Activated CD4-positive, alpha-beta memory T cell treated with anti-CD3 and anti-CD28 coated beads, Interleukin-2, amount 10 ng/mL, durations not matched to agents 7 days and 5 days (primary cell): ENCODE data around the gene TGFBR3L. TPM values are rescaled to one million over a fixed set of nuclear protein-coding genes. Genes with fewer than 3 reads are reported as not detected.
A peak's percentile ranks its signal among the peaks of the same experiment; 100 is the strongest.
"Not testable (repeated sequence)": the region's sequence is repeated elsewhere in the genome, so short reads cannot be mapped to it uniquely, and the experiment has no call there.

Experiments
- CTCF ChIA-PET: fragments of 350-600 bp; sonication (Branson Sonifier 250); formaldehyde crosslinking; loops from one replicate; lab custom pipeline; 2021; ENCODE audit warnings: antibody characterized with exemption, inconsistent platforms; lab: Charles Lee
- POLR2A ChIA-PET: fragments of 350-600 bp; sonication (Branson Sonifier 250); formaldehyde crosslinking; loops from one replicate; lab custom pipeline; 2021; ENCODE audit warnings: antibody characterized with exemption; lab: Charles Lee
- DNase-seq: peaks from one replicate; pipeline ENCODE4 v3.0.0-alpha.2; 2020
- H3K27ac Mint-ChIP-seq: one replicate; pipeline ENCODE4 v1.8.0; 2021; ENCODE audit warnings: mild to moderate bottlenecking, mixed read lengths
- H3K27me3 Mint-ChIP-seq: one replicate; pipeline ENCODE4 v1.8.0; 2021; ENCODE audit warnings: mixed read lengths
- H3K36me3 Mint-ChIP-seq: one replicate; pipeline ENCODE4 v1.8.0; 2021; ENCODE audit warnings: low read depth, mixed read lengths
- H3K4me1 Mint-ChIP-seq: one replicate; pipeline ENCODE4 v1.8.0; 2021; ENCODE audit warnings: mixed read lengths
- H3K4me3 Mint-ChIP-seq: one replicate; pipeline ENCODE4 v1.8.0; 2021; ENCODE audit warnings: mild to moderate bottlenecking, mixed read lengths
- H3K9me3 Mint-ChIP-seq: one replicate; pipeline ENCODE4 v1.8.0; 2021; ENCODE audit warnings: mixed read lengths
- total RNA-seq, 2 experiments: library from RNA; stranded (reverse); gene quantifications; one replicate each; pipeline ENCODE4 v1.2.3, GENCODE V29; 2021

Gene TGFBR3L
- total RNA-seq, 2 experiments from 2014 or later: 4.2 to 4.6 TPM

- H3K27ac Mint-ChIP-seq: peak overlapping the region; percentile 85
- H3K4me3 Mint-ChIP-seq: peak overlapping the region; percentile 83
- POLR2A ChIA-PET: interaction anchor here (0.7 to 2.9 kb wide), 17 partner anchors 8 to 564 kb away, joined by 3 to 26 read pairs (median 4); partner anchors contain the start of genes CERS4, CTXN1, ELAVL1 and MAP2K7
- no peaks in the 10 kb centered on the region for H3K9me3 Mint-ChIP-seq
- peak; percentile 88 for DNase-seq
- CTCF ChIA-PET: interaction anchor here (0.6 to 3.1 kb wide), 44 partner anchors 8 to 412 kb away, joined by 3 to 49 read pairs (median 4); partner anchors contain the start of genes CCL25, ELAVL1, MAP2K7 and SNAPC2
- H3K27me3 Mint-ChIP-seq: no peaks in the 10 kb centered on the region
- peaks cover 9% of the 10 kb centered on the region for H3K36me3 Mint-ChIP-seq
- H3K4me1 Mint-ChIP-seq: peaks cover 37% of the 10 kb centered on the region
Observed at GRCh38 chr19:7944177-7944761, 29.6 kb downstream of the TGFBR3L start.

DNA sequence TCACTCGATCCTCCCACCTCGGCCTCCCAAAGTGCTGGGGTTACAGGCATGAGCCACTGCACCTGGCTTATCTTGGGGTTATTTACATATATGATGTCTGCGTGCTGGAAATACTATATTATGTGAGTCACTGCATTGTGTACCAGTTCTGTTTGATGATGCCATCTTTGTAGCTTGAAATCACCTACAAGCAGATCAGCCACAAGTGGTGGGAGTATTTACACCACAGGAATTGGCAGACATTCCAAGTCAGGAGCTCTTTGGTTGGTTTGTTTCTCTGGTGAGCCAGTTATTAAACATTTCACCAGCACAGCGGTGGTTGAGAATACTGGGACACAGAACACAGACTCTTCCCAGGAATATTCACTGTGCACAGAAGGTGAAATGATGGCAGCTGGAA is 33.3 kb downstream of the TGFBR3L start:
- Mint-ChIP-seq H3K27me3 (no peaks in the 10 kb centered on the region), H3K27ac (no peak overlapping the region), H3K36me3 (no peaks in the 10 kb centered on the region), H3K4me1 (peaks cover 16% of the 10 kb centered on the region), H3K9me3 (no peaks in the 10 kb centered on the region), H3K4me3 (no peak overlapping the region)
- POLR2A ChIA-PET: no interaction called here
- CTCF ChIA-PET: no interaction called here
- DNase-seq: no peak

GRCh38 chr19:7953060-7953459 is 38.4 kb downstream of the TGFBR3L start:
- no peaks in the 10 kb centered on the region for H3K36me3 Mint-ChIP-seq
- DNase-seq: no peak
- ChIA-PET POLR2A (interaction anchor here (1.2 to 1.5 kb wide), 2 partner anchors 9 to 368 kb away, joined by 3 read pairs; no protein-coding TSS in a partner anchor), CTCF (no interaction called here)
- H3K27ac Mint-ChIP-seq: no peak overlapping the region
- H3K9me3 Mint-ChIP-seq: no peaks in the 10 kb centered on the region
- H3K27me3 Mint-ChIP-seq: no peaks in the 10 kb centered on the region
- H3K4me3 Mint-ChIP-seq: no peak overlapping the region
- H3K4me1 Mint-ChIP-seq: no peaks in the 10 kb centered on the region

DNA sequence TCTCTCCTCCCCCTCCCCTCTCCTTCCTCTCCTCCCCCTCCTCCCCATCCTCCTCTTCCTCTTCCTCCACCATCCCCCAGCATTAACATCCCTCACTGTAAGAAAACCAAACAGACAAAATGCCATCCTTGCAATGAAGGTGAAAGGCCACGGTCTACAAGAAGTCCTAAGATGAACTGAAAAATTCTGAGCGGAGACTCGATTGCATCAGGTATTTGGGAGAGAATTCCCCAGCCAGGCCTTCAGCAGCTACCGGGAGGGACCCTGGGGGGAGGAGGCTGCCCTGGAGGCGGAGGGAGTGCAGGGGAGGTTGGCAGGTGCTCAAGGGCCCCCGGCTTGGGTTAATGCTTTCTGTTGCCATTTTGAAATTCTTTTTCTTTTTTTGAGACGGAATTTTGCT is 38.9 kb downstream of the TGFBR3L start:
- no peak for DNase-seq
- POLR2A ChIA-PET: interaction anchor here (1.5 kb wide), 1 partner anchor 367 kb away, joined by 3 read pairs; no protein-coding TSS in a partner anchor

DNA sequence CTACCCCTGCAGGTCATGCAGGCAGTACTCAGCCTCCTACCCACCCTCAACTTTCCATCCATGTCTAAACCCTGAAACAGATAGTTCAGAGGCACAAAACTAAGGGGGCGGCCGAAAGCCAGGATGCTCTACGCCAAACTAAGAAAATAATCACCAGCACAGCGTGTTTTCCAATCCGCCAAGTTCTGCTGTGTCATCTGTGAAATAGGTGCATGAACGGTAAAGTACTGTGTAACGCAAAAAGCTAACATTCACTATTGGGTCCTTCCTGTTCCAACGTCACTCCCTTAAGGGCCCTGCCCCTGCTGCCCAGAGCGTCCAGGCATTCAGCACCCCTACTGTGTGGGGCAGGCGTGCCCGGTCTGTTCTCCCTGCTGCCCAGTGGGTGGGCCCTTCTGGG is 41.1 kb downstream of the TGFBR3L start:
- H3K4me3 Mint-ChIP-seq: no peak overlapping the region
- H3K27me3 Mint-ChIP-seq: no peaks in the 10 kb centered on the region
- CTCF ChIA-PET: no interaction called here
- no peaks in the 10 kb centered on the region for H3K4me1 Mint-ChIP-seq
- no peak for DNase-seq
- peaks cover under 1% of the 10 kb centered on the region for H3K36me3 Mint-ChIP-seq
- no peaks in the 10 kb centered on the region for H3K9me3 Mint-ChIP-seq
- POLR2A ChIA-PET: no interaction called here
- H3K27ac Mint-ChIP-seq: no peak overlapping the region

More for the DNA sequence above, 38.9 kb downstream of the TGFBR3L start:
- no peak overlapping the region for H3K4me3 Mint-ChIP-seq
- H3K36me3 Mint-ChIP-seq: no peaks in the 10 kb centered on the region
- H3K27ac Mint-ChIP-seq: no peak overlapping the region
- H3K9me3 Mint-ChIP-seq: no peaks in the 10 kb centered on the region
- H3K27me3 Mint-ChIP-seq: no peaks in the 10 kb centered on the region
- H3K4me1 Mint-ChIP-seq: no peaks in the 10 kb centered on the region
- CTCF ChIA-PET: interaction anchor here (1.0 kb wide), 1 partner anchor 9 kb away, joined by 5 read pairs; no protein-coding TSS in a partner anchor

GRCh38 chr19:7959211-7959610 is 44.6 kb downstream of the TGFBR3L start:
- H3K9me3 Mint-ChIP-seq: no peaks in the 10 kb centered on the region
- peaks cover 14% of the 10 kb centered on the region for H3K36me3 Mint-ChIP-seq
- no peak overlapping the region for H3K27ac Mint-ChIP-seq
- H3K4me3 Mint-ChIP-seq: no peak overlapping the region
- POLR2A ChIA-PET: no interaction called here
- no peaks in the 10 kb centered on the region for H3K4me1 Mint-ChIP-seq
- H3K27me3 Mint-ChIP-seq: no peaks in the 10 kb centered on the region
- CTCF ChIA-PET: interaction anchor here (1.2 kb wide), 1 partner anchor 15 kb away, joined by 4 read pairs; the partner anchor contains the start of gene TIMM44
- no peak for DNase-seq

DNA sequence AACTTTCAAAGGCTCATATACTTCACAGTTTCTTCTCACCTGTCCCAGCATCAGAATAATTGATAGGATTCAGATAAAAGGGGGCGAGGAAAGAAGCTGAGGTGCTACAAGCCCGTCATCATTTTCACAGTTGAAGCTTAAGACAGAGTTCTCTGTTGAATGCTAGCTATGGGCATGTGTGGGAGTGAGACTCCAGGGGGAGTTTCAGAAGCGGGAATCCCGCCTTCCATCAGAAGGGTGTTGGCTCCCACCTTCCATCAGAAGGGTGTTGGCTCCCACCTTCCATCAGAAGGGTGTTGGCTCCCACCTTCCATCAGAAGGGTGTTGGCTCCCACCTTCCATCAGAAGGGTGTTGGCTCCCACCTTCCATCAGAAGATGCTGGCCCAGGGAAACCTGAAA is 46.5 kb downstream of the TGFBR3L start:
- CTCF ChIA-PET: interaction anchor here (1.3 kb wide), 1 partner anchor 17 kb away, joined by 7 read pairs; the partner anchor contains the start of gene TIMM44
- POLR2A ChIA-PET, H3K9me3 Mint-ChIP-seq, DNase-seq, H3K27ac Mint-ChIP-seq, H3K4me3 Mint-ChIP-seq, H3K4me1 Mint-ChIP-seq, H3K27me3 Mint-ChIP-seq: not testable (repeated sequence)
- peaks cover 14% of the 10 kb centered on the region for H3K36me3 Mint-ChIP-seq

GRCh38 chr19:7961920-7962626 is 47.4 kb downstream of the TGFBR3L start:
- Mint-ChIP-seq H3K27ac (no peak overlapping the region), H3K4me1 (peaks cover 1% of the 10 kb centered on the region), H3K36me3 (peaks cover 18% of the 10 kb centered on the region), H3K9me3 (no peaks in the 10 kb centered on the region), H3K4me3 (no peak overlapping the region), H3K27me3 (no peaks in the 10 kb centered on the region)
- CTCF ChIA-PET: no interaction called here
- DNase-seq: no peak
- POLR2A ChIA-PET: interaction anchor here (0.6 kb wide), 1 partner anchor 213 kb away, joined by 3 read pairs; no protein-coding TSS in a partner anchor

DNA sequence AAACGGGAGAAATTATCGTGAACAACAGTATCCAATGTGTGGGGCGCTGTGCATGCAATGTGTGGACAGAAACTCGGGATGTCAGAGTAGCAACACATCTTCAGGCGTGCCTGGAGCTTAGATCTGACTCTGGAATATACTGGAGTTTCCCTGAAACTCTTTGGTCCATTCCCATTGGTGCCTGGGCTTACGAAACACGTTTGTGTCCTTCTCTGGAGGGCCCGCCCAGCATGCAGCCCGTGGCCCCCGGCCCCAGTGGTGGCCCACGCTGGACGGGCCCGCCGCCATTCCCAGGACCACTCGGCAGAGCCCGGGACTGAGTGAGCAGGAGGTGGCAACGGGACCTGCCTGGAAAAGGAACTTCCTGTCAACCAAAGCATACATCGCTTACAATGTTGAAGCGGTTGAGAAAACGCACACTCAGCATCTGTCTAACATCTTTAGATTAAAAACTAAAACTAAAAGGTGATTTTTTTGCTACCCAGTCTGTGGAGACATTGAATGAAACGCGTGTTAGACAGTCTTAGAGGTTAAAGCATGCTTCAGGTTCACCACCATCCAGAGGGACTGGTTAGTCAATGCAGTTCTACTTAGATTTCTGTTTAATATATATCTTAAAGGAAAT is 48.1 kb downstream of the TGFBR3L start:
- no peak overlapping the region for H3K4me3 Mint-ChIP-seq
- no peaks in the 10 kb centered on the region for H3K9me3 Mint-ChIP-seq
- no peaks in the 10 kb centered on the region for H3K27me3 Mint-ChIP-seq
- DNase-seq: no peak
- peaks cover 1% of the 10 kb centered on the region for H3K4me1 Mint-ChIP-seq
- no peak overlapping the region for H3K27ac Mint-ChIP-seq
- POLR2A ChIA-PET: interaction anchor here (0.6 kb wide), 1 partner anchor 213 kb away, joined by 3 read pairs; no protein-coding TSS in a partner anchor
- CTCF ChIA-PET: no interaction called here
- peaks cover 25% of the 10 kb centered on the region for H3K36me3 Mint-ChIP-seq

DNA sequence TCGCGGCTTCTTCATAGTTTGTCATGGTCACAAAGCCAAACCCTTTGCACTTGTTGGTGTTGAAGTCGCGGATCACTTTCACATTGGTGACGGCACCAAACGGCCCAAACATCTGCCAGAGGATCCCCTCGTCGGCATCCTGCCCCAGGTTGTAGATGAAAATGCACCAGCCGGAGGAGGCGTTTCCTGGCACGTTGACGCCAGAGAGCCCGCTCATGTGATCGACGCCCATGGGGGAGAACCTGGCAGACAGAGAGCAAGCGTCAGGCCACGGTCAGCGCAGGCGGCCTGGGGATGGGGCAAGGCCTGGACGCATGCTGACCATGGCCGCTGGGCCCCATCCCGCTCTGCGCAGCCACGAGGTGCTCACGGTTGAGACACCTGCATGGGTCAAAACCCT is 48.9 kb downstream of the TGFBR3L start:
- peaks cover 1% of the 10 kb centered on the region for H3K4me1 Mint-ChIP-seq
- H3K27ac Mint-ChIP-seq: no peak overlapping the region
- no peaks in the 10 kb centered on the region for H3K9me3 Mint-ChIP-seq
- CTCF ChIA-PET: no interaction called here
- H3K4me3 Mint-ChIP-seq: no peak overlapping the region
- H3K27me3 Mint-ChIP-seq: no peaks in the 10 kb centered on the region
- peaks cover 25% of the 10 kb centered on the region for H3K36me3 Mint-ChIP-seq
- DNase-seq: no peak
- POLR2A ChIA-PET: no interaction called here

DNA sequence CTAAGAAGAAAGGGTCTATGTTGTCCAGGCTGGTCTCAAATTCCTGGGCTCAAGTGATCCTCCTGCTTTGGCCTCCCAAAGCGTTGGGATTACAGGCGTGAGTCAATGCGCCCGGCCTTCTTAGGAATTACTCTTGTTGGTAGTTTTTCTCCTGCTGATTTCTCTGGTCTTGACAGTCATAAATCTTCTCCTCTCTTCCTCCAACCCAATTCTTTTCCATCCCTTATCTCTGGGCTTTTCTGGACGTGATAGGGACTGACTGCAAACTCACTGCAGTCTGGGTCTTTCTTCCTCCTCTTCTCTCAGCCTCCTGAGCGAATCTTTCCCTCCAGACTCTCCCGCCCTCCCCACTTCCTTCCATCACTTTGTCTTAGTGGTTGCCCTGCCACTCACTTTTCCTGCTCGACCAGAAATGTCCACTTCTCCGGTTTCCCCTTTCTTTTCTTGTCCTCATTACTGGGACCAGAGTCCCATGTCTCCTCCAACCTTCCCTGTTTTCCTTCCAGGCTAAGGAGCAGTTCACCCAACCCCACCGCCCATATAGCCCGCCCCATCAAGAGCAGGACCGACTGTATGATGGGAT is 50.7 kb downstream of the TGFBR3L start:
- CTCF ChIA-PET: interaction anchor here (1.0 kb wide), 1 partner anchor 21 kb away, joined by 3 read pairs; no protein-coding TSS in a partner anchor
- Mint-ChIP-seq H3K9me3 (no peaks in the 10 kb centered on the region), H3K27ac (no peak overlapping the region), H3K36me3 (peaks cover 25% of the 10 kb centered on the region), H3K4me3 (no peak overlapping the region), H3K4me1 (peaks cover 1% of the 10 kb centered on the region), H3K27me3 (no peaks in the 10 kb centered on the region)
- DNase-seq: no peak
- POLR2A ChIA-PET: no interaction called here

DNA sequence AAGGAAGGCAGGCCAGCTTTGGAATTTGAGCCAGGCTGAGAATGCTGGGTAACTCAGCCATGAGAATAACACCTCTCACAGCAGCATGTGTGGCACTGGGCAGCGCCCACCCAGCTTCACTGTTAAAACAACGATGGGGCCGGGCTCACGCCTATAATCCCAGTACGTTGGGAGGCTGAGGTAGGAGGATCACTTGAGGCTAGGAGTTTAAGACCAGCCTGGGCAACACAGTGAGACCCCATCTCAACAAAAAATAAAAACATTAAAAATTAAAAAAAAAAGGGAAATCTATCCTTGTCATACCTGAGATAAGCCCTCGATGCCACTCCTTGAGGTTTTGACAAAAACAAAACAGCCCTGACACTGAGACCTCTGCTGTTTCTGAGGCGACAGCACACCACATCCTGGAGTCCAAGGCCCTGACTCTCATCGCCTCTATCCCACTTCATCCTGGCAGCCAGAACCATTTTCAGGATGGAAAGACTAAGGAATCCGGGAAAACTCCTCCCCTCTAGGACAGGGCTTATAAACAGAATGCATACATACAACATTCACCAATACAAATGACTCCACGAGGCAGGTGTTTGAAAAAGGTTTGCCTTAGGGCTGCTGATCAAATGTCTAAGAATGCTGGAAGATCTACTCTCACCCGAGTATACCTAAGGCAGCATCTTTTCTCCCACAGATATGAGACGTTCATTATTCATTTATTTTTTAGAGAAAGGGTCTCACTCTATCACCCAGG is 51.5 kb downstream of the TGFBR3L start:
- H3K27me3 Mint-ChIP-seq: no peaks in the 10 kb centered on the region
- peaks cover 27% of the 10 kb centered on the region for H3K36me3 Mint-ChIP-seq
- H3K27ac Mint-ChIP-seq: no peak overlapping the region
- H3K4me1 Mint-ChIP-seq: peaks cover 1% of the 10 kb centered on the region
- no peak overlapping the region for H3K4me3 Mint-ChIP-seq
- no peaks in the 10 kb centered on the region for H3K9me3 Mint-ChIP-seq
- POLR2A ChIA-PET: no interaction called here
- CTCF ChIA-PET: interaction anchor here (1.0 kb wide), 1 partner anchor 23 kb away, joined by 3 read pairs; the partner anchor contains the start of gene TIMM44
- no peak for DNase-seq
